ENCODE measurements around the gene GSAP.
"Not testable (repeated sequence)": the region's sequence is repeated elsewhere in the genome, so short reads cannot be mapped to it uniquely, and the experiment has no call there.

Gene GSAP

DNA sequence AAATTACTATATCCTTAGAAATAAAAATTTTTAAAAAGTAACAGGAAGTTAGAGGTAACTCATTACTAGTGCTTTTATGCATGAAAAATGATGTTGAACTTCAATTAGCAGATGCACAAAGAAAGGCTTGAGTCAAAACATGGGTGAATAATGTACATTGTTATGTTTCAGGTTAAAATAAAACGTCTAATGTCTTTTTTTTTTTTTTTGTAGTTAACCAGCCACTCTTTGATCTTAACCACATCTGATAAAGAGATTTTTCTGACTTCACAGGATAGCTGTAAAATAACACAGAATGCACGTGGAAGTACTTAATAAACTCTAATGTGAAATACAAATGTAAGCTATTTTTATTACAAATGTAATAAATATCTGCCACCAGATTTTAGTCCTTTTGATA lies 61.7 kb downstream of the GSAP start:
- no peak for DNase-seq

DNA sequence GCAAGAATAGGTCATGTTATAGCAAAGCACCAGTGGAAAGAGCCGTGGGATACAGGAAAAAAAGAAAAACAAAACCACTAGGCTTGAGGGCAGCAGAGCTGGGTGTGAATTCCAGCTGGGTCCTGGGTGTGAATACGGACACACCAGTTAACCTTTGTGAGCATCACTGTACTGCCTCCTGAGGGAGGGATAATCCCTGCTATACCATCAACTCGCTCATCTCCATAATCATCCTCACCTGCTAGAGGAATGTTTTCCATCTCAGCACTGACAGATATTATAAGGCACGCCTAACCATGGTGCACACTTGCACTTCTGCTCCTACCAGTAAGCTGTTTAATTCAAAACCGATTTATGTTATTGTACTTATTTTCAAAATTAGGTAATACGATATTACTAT lies 62.2 kb downstream of the GSAP start:
- DNase-seq: no peak

DNA sequence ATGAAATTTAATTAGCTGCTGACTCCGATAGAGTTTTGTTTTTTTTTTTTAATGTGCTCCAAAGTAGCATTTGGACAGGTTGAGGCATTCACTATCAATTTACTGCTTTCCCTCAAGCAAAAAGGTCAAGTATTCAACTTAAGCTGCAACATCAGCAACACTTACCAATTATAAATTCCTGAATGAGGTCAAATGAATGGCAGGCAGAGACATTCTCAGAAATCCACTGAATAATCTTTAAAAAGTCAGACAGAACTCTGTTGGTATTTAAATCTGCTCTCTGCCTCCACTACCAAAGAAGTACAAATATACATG lies 62.8 kb downstream of the GSAP start:
- no peak for DNase-seq

DNA sequence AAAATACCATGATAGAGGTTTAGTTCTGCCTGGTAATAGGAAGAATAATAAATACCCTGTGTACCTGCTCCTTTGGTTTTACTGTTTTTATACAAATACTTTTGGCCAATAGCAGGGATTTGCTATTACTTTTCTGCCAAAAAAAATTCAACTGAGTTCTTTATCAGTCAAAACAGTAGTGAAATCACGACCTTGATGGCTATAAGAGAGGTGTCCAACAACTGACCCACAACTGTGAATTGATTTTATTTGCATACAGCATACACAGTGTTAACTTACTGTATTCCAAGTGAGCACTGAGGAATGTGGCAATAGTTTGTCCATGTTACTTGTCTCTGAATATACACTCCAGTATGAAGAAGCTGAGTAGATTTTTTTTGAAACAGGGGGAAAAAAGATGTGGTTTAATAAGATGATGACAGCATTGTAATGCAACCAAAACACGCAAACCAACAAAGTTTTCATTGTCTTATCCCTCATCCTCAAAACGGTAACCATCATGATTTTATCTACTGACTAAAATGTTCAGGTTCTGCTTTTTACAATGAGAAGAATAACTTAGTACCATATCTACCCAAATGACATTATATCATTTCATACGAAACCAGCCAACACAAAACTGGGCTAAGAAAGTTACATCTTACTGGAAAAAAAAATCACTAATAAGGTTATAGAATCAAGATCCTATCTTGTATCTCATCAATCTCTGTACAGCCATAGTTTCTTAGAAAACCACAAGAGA lies 63.3 kb downstream of the GSAP start:
- DNase-seq: no peak

DNA sequence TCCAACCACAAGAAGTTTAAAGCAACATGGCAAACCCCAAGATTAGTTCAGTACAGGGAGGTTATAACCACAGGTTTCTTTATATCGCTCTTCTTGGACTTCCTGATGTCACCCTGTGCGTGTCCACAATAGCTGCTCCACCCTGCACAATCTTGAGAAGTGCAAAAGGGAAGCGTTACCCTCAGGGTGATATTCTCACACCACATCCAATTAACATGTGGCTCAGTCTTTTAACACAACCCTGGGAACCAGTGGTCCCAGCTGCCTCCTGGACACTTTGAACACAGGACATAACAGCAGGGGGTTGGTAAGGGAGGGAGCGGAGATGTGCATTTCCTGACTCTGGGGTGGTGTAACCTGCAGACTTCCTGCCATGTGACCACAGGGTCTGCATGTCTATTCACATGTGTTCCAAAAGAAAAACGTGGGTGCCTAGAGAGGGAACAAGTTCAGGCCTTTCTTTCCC lies 64.6 kb downstream of the GSAP start:
- peak; percentile 44 for DNase-seq

DNA sequence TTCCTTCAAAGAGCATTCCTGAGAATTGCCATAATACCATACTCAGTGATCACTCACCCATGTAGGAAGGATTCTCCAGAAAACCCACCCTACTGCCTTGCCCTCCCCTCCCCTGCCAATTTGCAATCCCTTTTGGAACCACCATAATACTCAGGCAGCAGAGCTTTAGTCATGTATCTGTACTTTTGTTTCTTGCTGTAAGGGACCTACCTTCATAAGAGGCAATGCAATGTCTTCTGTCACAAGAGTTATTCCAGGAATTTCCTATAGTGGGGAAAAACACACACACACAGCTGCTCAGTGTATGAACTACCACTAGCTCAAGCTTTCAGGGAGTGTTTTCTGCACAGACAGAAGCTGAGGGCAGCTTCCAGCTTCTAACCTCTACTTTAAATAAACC lies 67.0 kb downstream of the GSAP start:
- DNase-seq: no peak

DNA sequence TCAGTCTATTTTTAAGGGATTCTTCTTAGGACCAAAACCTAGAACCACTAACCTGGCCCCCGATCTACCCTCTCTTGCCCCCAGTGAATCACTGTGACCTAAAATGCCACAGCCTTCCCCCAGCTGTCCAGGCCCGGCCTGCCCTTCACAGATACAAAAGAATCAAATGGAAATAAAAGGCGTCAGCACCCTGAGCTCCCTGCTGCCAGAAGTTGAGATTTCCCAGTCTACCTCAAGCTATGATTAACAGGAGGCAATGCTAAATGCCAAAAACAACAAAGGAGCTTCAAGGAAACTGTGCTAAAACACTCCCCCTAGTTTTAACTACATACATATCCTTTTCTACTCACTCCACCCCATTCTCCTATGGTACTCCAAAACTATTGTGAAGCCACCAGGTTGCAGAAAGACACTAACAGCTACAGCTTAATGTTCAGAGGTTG lies 67.8 kb downstream of the GSAP start:
- DNase-seq: no peak

DNA sequence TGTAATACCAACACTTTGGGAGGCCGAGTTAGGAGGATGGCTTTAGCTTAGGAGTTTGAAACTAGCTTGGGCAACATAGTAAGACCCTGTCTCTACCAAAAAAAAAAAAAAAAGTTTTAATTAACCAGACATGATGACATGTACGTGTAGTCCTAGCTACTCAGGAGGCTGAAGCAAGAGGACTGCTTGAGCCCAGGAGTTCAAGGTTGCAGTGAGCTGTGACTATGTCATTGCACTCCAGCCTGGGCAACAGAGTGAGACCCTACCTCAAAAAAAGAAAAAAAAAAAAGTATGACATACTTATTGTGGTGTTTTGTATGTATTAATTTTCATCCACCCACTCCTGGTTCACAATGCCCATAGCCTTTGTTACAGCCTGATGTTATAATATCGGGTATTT lies 69.7 kb downstream of the GSAP start:
- no peak for DNase-seq

DNA sequence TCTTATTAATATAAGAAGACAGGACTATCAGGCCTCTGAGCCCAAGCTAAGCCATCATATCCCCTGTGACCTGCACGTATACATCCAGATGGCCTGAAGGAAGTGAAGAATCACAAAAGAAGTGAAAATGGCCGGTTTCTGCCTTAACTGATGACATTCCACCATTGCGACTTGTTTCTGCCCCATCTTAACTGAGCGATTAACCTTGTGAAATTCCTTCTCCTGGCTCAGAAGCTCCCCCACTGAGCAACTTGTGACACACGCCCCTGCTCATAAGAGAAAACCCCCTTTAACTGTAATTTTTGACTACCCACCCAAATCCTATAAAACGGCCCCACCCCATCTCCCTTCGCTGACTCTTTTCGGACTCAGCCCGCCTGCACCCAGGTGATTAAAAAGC lies 70.7 kb downstream of the GSAP start:
- not testable (repeated sequence) for DNase-seq

DNA sequence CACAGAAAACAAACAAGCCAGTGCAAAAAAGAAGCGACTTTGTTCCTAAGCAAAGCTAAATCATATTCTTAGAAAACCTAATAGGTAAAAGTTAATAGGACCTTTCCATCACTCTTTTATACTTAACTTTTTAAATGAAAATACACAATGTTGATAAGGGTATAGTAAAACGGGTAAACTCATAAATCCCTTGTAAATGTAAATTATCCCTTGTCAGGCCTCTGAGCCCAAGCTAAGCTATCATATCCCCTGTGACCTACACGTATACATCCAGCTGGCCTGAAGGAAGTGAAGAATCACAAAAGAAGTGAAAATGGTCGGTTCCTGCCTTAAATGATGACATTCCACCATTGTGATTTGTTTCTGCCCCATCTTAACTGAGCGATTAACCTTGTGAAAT lies 76.4 kb downstream of the GSAP start:
- DNase-seq: no peak

DNA sequence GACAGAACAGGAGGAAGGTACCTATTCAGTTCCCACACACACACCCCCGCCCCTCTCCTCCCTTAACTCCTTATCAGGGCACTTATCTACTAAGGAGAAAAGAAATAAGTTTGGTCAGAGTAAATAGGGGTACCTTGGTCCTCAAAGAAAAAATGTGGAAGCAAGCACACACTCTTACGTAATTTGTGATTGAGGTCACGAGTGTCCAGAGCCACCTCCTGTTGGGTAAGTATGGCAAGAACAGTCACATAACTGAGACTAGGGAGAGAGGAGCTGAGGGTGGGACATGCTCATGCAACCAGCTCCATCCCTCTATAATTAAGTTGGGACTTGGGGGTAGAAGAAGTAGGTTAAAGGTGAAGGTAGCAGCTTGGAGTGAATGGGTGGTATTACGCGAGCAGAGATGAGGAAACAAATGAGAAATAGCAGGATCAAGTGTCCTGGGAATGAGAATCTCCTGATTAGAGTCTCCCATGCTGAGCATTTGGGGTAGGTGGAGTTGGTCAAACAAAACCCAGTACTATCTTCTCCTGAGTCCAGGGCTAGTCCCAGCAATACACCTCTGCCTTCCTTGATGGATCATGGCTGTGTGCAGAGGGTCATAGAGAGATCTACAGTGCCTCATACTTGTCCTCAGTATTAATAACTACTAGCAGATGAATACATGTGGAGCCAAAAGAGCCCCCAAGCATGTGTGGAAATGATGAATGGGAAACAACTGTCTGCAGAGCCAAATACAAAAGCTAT lies 77.1 kb downstream of the GSAP start:
- DNase-seq: no peak

DNA sequence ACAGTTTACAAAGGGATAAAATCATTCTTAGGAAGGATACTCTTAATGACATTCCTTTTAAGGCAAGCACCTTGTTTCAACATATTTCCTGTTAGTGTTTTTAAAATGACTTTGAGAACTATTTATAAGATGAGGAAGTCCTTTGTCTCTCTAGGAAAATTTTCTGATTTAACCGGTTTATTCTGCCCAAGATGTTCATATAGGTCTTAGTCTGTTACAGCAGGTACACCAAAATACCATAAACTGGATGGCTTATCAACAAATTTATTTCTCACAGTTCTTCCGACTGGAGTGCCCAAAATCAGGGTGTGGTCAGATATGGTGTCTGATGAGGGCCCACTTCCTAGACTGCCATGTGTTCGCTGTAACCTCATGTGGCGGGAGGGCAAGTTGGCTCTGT lies 77.9 kb downstream of the GSAP start:
- no peak for DNase-seq

DNA sequence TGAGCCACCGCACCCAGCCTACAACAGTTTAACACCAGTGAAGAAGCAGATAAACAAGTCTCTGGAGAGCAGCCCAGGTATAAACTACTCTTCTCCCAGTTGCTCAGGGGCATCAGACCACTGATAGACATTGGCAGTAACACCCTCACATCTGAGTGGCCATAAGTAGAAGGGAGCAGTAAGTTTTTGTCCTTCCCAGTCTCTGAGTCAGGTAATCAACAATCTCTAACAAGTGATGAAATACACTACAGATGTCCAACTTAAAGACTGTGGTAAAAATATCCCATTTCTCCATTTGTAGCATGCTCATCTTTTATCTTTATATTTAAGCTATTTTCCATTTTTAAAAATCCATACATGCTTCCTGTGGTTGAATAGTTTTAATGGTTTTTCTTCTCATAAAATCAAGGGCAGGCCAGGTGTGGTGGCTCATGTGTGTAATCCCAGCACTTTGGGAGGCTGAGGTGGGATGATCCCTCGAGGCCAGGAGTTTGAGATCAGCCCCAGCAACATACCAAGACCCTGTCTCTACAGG lies 78.6 kb downstream of the GSAP start:
- DNase-seq: no peak

DNA sequence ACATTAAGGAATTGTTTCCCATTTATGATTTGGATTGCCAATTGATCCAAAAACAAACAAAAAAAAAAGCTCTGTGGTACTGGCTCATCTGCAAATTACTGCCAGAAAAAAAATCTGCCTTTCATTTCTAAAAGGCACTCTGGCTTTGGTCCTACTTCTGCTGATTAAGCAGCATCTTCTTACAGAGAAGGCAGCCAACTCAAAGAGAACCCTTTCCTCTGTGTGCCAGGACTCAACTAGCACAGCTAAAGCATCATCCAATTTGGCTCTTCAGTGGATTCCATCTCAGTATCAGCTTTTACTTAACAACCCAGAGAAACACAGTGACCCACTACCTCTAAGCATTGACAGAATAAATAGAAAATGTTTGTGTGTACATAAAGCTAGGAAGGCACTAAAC lies 80.6 kb downstream of the GSAP start:
- no peak for DNase-seq

DNA sequence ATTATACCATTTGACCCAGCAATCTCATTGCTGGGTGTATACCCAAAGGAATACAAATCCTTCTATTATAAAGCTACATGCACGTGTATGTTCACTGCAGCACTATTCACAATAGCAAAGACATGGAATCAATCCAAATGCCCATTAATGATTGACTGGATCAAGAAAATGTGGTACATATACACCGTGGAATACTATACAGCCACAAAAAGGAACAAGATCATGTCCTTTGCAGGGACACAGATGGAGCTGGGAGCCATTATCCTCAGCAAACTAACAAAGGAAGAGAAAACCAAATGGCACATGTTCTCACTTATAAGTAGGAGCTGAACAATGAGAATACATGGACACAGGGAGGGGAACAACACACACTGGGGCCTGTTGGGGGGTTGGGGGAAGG lies 82.1 kb downstream of the GSAP start:
- DNase-seq: not testable (repeated sequence)

DNA sequence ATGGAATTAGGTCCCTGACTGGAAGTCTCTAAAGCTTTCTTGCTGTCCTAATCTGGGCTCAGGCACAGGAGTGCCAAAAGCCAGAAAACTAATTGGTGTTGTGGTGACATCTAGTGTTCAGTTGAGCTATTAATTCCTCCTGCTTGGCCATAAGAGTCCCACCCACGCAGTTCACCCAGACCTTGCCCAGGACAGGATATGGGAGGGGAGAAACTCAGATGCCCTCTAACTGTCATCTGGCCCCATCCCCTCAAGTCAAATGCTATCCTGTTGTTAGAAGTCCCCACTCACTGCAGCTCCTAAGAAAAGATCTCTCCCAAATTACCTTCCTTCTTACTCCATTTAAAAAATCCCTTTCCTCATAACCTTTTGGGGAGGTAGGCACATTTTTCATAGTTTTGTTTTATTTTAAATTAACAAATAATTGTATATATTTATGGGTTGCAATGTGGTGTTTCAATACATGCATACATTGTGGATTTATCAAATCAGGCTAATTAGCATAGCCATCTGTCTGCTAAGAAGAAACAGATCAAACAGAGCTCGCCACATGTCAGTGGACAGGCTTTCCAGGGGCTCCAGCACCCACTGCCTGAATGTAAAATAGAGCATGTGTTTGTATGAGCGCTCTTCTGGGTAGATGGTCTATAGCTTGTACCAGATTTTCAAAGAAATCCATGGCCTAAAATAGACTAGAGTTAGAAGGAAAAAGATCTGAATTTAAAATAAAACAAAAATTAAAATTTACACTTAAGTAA lies 84.0 kb downstream of the GSAP start:
- DNase-seq: peak; percentile 47

DNA sequence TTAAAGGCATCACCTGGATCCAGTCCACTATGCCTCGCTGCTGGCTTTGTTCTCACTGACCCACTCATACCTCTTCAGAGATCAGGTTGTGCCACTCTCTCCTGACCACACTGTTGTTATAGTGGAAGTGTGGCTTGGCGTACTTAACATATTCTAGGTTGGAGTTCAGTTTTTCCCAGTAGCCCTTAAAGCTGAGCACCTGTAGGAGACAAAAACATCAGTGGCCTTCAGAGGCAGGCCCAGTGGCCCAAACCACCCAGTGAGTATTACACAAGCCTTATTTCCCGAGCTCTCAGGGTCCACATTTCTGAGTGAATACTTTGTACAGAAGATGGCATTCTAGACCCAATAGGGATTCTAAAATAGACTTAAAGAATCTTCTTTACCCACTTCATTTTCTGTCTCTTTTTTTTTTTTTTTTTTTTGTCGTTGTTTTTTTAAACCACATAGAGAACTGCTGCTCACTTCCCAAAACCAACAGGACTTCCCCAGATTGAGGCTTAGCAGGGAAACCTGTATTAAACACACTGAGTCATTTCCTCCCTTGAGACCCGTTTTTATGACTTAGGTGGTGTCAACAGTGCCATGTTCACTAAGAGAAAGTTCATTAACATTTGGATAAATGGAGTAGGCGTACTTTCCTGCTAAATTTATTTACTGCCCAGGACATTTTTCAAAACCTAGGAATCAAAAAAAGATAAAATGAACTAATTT lies 85.8 kb downstream of the GSAP start:
- peak; percentile 7 for DNase-seq

DNA sequence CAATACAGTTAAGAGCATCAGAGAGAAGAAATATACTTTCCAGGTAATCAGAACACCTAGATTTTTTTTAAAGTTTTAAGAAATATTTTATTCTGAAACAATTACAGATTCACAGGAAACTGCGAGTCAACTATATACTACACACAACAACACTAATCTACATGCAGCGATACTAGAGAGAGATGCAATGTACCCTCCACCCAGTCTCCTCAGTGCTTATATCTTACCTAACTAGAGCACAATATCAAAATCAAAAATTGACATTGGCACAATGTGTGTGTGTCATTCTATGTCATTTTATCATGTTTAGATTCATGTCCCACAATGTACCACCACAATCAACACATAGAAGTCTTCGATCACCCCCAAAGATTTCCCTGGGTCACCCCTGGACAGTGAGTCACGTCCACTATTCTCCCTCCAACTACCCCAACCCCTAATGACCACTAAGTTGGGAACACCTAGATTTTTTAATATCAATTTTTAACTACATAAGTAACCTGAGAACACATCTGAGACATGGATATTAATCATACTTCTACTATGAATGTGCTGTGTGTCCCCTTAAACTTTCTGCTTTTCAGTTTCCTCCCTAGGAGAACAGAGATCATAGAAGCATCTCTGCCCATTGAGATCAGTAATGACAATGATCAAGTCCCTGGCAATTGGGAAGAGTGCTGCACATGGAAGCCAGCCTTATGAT lies 86.5 kb downstream of the GSAP start:
- no peak for DNase-seq

DNA sequence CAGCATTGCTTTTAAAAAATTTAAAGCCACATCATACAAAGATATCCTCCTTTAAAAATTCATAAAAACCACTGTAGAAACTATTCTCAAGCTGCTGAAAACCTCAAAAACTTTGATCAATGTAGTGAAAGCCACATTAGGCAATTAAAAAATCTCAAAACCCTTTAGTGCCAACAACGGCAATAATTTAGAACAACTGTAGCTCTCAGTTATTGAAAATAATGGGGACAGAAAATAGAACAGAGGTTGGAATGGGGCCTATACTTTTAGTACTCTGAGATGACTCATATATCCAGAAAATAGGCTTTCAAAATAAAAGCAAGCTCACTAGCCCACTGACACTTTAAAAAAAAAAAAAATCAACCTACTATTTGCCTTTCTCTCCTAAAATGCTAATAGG lies 87.5 kb downstream of the GSAP start:
- DNase-seq: no peak

DNA sequence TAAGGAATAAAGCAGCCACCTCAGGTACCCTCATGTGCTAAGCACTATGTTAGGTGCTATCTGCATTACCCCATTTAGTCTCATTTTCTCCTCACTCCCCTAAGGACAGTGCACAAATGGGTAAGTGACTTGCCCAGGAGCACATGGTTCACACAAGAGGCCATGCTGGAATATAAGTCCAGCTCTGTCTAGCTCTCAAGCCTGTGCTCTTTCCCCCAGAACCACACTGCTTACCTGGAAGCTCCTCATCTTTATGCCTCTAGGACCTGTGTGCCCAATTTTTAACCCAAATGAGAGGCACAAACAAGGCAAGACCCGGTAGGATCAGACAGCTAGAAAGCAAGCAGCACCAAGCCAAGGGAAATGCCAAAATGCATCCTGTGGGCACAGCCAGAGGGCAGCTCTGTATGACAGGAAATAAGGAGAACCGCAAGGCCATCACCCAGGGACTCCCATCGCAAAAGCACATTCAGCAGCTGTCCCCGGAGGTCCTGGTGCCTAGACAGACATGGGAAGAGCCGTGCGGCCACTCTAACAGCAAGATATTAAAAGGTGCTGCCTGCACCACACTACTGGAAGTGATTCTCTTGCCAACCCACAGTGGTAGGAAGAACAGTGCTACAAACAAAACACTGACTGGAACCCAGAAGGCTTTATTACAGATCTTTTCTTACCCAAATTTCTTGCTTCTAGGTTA lies 88.1 kb downstream of the GSAP start:
- DNase-seq: peak; percentile 12

DNA sequence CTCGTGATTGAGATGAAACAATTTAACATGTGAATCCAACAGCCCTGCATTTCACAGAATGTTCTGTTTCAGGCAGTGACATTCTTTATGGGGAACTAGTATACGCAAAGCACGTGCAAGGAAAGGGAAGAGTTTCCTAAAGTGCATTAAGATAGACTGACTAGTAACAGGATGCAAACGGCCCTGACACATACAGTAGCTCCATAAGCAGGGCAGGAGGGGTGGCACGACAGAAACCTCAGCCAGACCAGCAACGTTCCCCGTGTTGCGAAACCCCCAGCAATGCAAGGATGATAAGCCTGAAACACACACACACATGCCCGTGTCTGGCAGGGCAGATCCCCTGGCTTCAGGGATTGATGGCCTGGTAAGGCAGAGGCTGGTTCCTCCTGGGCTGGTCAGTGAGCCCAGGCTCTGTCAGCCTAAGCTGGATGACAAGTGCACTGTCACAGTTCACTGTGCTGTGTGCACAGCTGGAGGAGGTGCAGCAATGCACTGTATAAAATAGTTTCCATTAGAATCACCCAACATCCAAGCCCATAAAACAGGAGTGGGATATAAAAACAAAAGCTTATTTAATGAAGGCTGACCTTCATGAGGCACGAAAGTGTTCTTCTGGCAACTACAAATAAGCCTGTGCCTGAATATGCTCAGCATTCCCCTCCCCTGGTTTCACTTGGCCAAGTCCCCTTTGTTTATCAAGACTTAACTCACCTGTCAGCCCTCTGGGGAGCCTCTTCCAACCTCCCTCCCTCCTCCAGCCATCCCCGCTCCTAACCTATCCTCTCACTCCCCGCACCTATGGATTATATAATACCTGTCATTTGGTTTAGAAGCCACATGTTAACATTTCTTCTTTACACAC lies 88.8 kb downstream of the GSAP start:
- no peak for DNase-seq
